Inflammatory macrophage (primary cell): ENCODE measurements around the gene LAG3.

Experiments
- DNase-seq, 2 donors: peaks; one replicate each; pipeline ENCODE4 v3.0.0-alpha.2; 2020 to 2022

LAG3 gene

GRCh38 chr12:6824085-6824775 is 51.9 kb downstream of the LAG3 start:
- DNase-seq: no peak

DNA sequence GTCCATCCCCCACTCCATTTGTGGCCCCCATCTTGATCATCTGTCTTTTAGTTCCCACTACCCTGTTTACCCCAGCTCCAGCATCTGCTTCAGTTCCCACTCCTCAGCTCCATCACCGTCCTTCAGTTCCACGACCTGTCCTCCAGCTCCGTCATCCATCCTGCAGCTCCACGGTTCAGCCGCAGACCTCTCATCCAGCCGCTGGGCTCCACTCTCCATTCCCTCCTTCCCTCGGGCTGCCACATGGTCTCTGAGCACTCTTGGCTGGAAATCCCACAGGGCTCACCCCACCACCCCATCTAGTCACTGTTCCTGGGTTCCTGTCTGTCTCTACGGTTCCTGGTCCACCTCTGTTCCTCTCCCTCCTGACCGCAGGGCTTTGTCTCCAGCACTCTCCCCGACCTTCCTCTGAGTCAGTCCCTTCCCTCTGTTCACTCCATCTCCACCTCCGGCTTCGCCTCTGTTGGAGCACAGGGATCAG is 52.6 kb downstream of the LAG3 start:
- DNase-seq: no peak

- DNase-seq: peak; percentile 87 to 90
Measured at GRCh38 chr12:6825398-6826124, 53.2 kb downstream of the LAG3 start.

GRCh38 chr12:6826125-6826733 is 53.9 kb downstream of the LAG3 start:
- no peak for DNase-seq

GRCh38 chr12:6826734-6827436 is 54.6 kb downstream of the LAG3 start:
- no peak for DNase-seq

DNA sequence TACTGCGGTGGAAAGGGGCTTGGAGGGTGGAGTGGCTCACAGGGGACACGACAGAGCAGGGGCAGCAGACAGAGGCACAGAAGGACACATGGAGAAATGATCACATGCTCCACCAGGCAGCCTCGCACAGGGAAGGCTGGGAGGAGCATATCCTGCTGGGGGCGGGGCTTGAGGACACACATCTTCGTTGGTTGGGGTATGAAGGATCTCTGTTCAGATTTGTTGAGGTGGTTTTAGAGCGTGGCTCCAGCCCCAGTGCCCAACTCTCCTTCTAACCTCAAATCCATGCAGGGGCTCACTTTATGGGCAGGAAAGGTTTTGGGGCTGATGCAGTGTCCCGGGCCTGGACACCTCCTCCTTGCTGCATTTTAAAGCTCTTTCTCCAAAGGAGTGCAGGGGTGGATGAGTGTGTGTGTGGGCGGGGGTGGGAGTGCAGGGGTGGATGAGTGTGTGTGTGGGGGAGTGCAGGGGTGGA is 55.2 kb downstream of the LAG3 start:
- peak; percentile 41 to 51 for DNase-seq
